GM23338 (cell line): Measurements from ENCODE around the gene RAD54L. TPM values are rescaled to one million over a fixed set of nuclear protein-coding genes. Genes with fewer than 3 reads are reported as not detected.

Experiments used
- ATAC-seq: fragments of 200-7000 bp; cut with Tn5 transposase; 3 replicates; pipeline ENCODE4 v1.9.1; 2020
- DNase-seq: peaks from one replicate; pipeline ENCODE4 v3.0.0-alpha.2; 2015; ENCODE audit warnings: low spot score
- H2AFZ ChIP-seq: fragments of 200-600 bp; sonication (generic); 2 replicates; pipeline ENCODE4 v1.8.0; 2016; ENCODE audit warnings: antibody characterized with exemption, mild to moderate bottlenecking, moderate library complexity
- H3F3A ChIP-seq: fragments of 200-600 bp; sonication (generic); replicated peaks from 2 replicates; pipeline ENCODE4 v1.8.0; 2017; ENCODE audit warnings: antibody characterized with exemption, mixed run types, low read depth
- H3K27ac ChIP-seq: fragments of 200-600 bp; sonication (generic); 2 replicates; pipeline ENCODE4 v1.6.1; 2016; ENCODE audit warnings: low read depth
- H3K27me3 ChIP-seq: fragments of 200-600 bp; sonication (generic); 2 replicates; pipeline ENCODE4 v1.8.0; 2016; ENCODE audit warnings: mild to moderate bottlenecking, mixed run types, moderate library complexity; ENCODE audit not compliant: insufficient read depth
- H3K36me3 ChIP-seq: fragments of 200-600 bp; sonication (generic); 2 replicates; pipeline ENCODE4 v1.8.0; 2016; ENCODE audit warnings: mild to moderate bottlenecking; ENCODE audit not compliant: insufficient read depth
- H3K4me1 ChIP-seq: fragments of 200-600 bp; sonication (generic); 2 replicates; pipeline ENCODE4 v1.8.0; 2016; ENCODE audit warnings: mild to moderate bottlenecking, moderate library complexity; ENCODE audit not compliant: insufficient read depth
- H3K4me2 ChIP-seq: fragments of 200-600 bp; sonication (generic); 2 replicates; pipeline ENCODE4 v1.7.1; 2017; ENCODE audit warnings: mixed run types
- H3K4me3 ChIP-seq: fragments of 200-600 bp; sonication (generic); 2 replicates; pipeline ENCODE4 v1.6.1; 2016; ENCODE audit warnings: mixed run types
- H3K79me2 ChIP-seq: fragments of 200-600 bp; sonication (generic); replicated peaks from 2 replicates; pipeline ENCODE4 v1.8.0; 2017; ENCODE audit warnings: mild to moderate bottlenecking; ENCODE audit not compliant: insufficient read depth
- H3K9me2 ChIP-seq: fragments of 200-600 bp; sonication (generic); 2 replicates; pipeline ENCODE4 v1.8.0; 2017; ENCODE audit not compliant: insufficient read depth
- H4K20me1 ChIP-seq: fragments of 200-600 bp; sonication (generic); replicated peaks from 2 replicates; pipeline ENCODE4 v1.8.0; 2017; ENCODE audit warnings: mild to moderate bottlenecking; ENCODE audit not compliant: insufficient read depth
- H3K27ac Mint-ChIP-seq: 2 replicates; pipeline ENCODE4 v1.8.0; 2020; ENCODE audit warnings: inconsistent platforms, mild to moderate bottlenecking, moderate library complexity, mixed read lengths
- H3K27me3 Mint-ChIP-seq: 3 replicates; pipeline ENCODE4 v1.8.0; 2022; ENCODE audit warnings: low read depth, mild to moderate bottlenecking, moderate library complexity, mixed read lengths, inconsistent platforms; ENCODE audit not compliant: insufficient read depth, poor library complexity
- H3K36me3 Mint-ChIP-seq: 3 replicates; pipeline ENCODE4 v1.8.0; 2021; ENCODE audit warnings: low read depth, mild to moderate bottlenecking, inconsistent platforms, moderate library complexity, mixed read lengths
- H3K4me1 Mint-ChIP-seq: 3 replicates; pipeline ENCODE4 v1.8.0; 2020; ENCODE audit warnings: mild to moderate bottlenecking, inconsistent platforms, mixed read lengths
- H3K4me3 Mint-ChIP-seq: 3 replicates; pipeline ENCODE4 v1.8.0; 2021; ENCODE audit warnings: moderate library complexity, mild to moderate bottlenecking, inconsistent platforms, mixed read lengths
- H3K9me3 Mint-ChIP-seq: 3 replicates; pipeline ENCODE4 v1.8.0; 2020; ENCODE audit warnings: moderate library complexity, mild to moderate bottlenecking, inconsistent platforms, mixed read lengths
- ETS1 ChIP-seq: IDR thresholded peaks from 2 replicates; pipeline ENCODE4 v1.6.1; 2016; ENCODE audit warnings: antibody characterized with exemption
- EZH2 ChIP-seq: fragments of 200-600 bp; sonication (generic); IDR thresholded peaks from one replicate; pipeline ENCODE4 v1.8.0; 2017; ENCODE audit warnings: antibody characterized with exemption, mild to moderate bottlenecking, low read depth; ENCODE audit not compliant: unreplicated experiment
- EZH2phosphoT487 ChIP-seq: fragments of 200-600 bp; sonication (generic); IDR thresholded peaks from one replicate; pipeline ENCODE4 v1.8.1; 2018; ENCODE audit warnings: antibody characterized with exemption; ENCODE audit not compliant: unreplicated experiment
- JUNB ChIP-seq: IDR thresholded peaks from one replicate; pipeline ENCODE4 v1.6.1; 2016; ENCODE audit warnings: antibody characterized with exemption; ENCODE audit not compliant: unreplicated experiment
- NANOG ChIP-seq: IDR thresholded peaks from 2 replicates; pipeline ENCODE4 v1.6.1; 2016; ENCODE audit warnings: antibody characterized with exemption, borderline replicate concordance
- POLR2AphosphoS5 ChIP-seq: IDR thresholded peaks from 2 replicates; pipeline ENCODE4 v1.6.1; 2016; ENCODE audit warnings: antibody characterized with exemption, low read depth
- REST ChIP-seq: IDR thresholded peaks from one replicate; pipeline ENCODE4 v1.6.1; 2018; ENCODE audit warnings: antibody characterized with exemption; ENCODE audit not compliant: unreplicated experiment
- STAT1 ChIP-seq: IDR thresholded peaks from one replicate; pipeline ENCODE4 v1.6.1; 2016; ENCODE audit warnings: antibody characterized with exemption; ENCODE audit not compliant: unreplicated experiment
- ZNF114 ChIP-seq: fragments of 250-450 bp; sonication (Bioruptor Pico); IDR thresholded peaks from 2 replicates; pipeline ENCODE4 v1.5.0; 2020; ENCODE audit warnings: mild to moderate bottlenecking, moderate library complexity
- ZNF331 ChIP-seq: fragments of 250-450 bp; sonication (Bioruptor Pico); IDR thresholded peaks from 2 replicates; pipeline ENCODE4 v1.5.0; 2020; ENCODE audit warnings: low read depth, mild to moderate bottlenecking, moderate library complexity
- ZNF462 ChIP-seq: fragments of 250-450 bp; sonication (Bioruptor Pico); IDR thresholded peaks from 2 replicates; pipeline ENCODE4 v1.5.0; 2020; ENCODE audit warnings: mild to moderate bottlenecking, moderate library complexity
- polyA plus RNA-seq: library from polyadenylated mRNA; unstranded; fragments of >200 nt; fragmentation: Nextera tagmentation; extraction: Ambion mirVana; gene quantifications from 2 replicates; pipeline ENCODE4 v1.2.1, GENCODE V29; 2016
- total RNA-seq: library from RNA; depleted of rRNA; stranded (reverse); fragments of >200 nt; shearing (Covaris generic); gene quantifications from 2 replicates; pipeline ENCODE4 v1.2.3, GENCODE V29; 2014
- TF ChIP-seq, protein P1 (sequence below), 2 experiments: fragments of 200-600 bp in 1 of 2; sonication (generic) in 1 of 2; conservative IDR thresholded peaks; 2 replicates each; pipeline versions ENCODE4 v1.5.1 to v1.6.1; 2016 to 2017; ENCODE audit warnings: antibody characterized with exemption in 2 of 2, low read depth in 2 of 2, mild to moderate bottlenecking in 2 of 2, moderate library complexity in 1 of 2

RAD54L gene
- total and polyA plus RNA-seq, 2 experiments from 2014 or later, result 26.4 to 48.1 TPM

DNA sequence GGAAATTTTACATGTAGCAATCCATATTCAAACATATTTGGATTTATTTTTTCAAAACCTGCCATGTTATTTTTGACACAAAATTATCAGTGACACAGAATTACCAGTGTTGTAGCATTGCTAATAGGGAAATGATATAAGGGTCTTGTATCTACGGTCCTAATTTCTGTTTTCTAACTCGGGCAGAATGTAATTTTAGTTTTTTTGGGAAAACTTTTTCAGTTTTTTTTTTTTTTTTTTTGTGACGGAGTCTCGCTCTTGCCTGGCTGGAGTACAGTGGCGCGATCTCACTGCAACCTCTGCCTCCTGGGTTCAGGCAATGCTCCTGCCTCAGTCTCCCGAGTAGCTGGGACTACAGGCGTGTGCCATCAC is 58.6 kb downstream of the RAD54L start (continued):
- no peak for TF ChIP-seq EZH2

DNA sequence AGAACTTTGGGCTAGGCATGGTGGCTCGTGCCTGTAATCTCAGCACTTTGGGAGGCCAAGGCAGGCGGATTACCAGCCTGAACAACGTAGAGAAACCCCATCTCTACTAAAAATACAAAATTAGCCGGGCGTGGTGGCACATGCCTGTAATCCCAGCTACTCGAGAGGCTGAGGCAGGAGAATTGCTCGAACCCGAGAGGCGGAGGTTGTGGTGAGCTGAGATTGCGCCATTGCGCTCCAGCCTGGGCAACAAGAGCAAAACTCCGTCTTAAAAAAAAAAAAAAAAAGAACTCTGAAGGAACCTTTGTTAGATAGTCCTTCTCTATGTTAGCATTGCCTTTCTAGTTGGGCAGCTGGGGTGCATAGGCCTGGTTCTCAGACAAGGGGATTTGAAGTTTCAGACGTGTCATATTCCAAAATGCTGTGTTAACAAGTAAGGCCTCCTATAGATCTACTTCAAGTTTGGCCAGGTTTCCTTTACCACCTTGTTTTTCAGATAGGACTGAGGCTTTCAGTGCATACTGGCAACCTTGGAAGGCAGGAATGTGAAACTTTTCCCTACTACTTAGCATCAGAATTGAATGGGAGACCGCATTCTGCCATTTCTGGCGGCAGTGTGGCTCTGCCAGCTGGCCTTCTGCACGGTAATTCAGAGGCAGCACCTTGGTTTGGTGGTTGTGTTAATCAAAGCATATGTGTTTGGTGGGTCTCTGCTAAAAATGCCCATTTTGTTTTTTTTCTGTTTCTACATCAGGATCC is 62.0 kb downstream of the RAD54L start:
- Mint-ChIP-seq H3K27me3 (peaks cover 9% of the 10 kb centered on the region), H3K4me1 (peaks cover 33% of the 10 kb centered on the region), H3K4me3 (no peak overlapping the region), H3K9me3 (no peaks in the 10 kb centered on the region), H3K36me3 (peaks cover 89% of the 10 kb centered on the region), H3K27ac (peak overlapping the region; percentile 80)
- Histone ChIP-seq H3K27ac (peak overlapping the region; percentile 93), H3K27me3 (no peaks in the 10 kb centered on the region), H3K4me1 (peaks cover 39% of the 10 kb centered on the region), H3F3A (peaks cover 39% of the 10 kb centered on the region), H3K9me2 (no peaks in the 10 kb centered on the region), H3K4me2 (peak overlapping the region; percentile 29; the same call in 1 of the 2 replicates), H2AFZ (no peak overlapping the region), H3K4me3 (no peak overlapping the region), H4K20me1 (peaks cover 62% of the 10 kb centered on the region), H3K79me2 (peaks cover 60% of the 10 kb centered on the region), H3K36me3 (peaks cover 59% of the 10 kb centered on the region)
- ATAC-seq, result peak; percentile 51
- peak; percentile 39 for DNase-seq
- TF ChIP-seq EZH2phosphoT487, result no peak
- TF ChIP-seq REST, result no peak
- TF ChIP-seq POLR2AphosphoS5, result no peak
- TF ChIP-seq, protein P1, sequence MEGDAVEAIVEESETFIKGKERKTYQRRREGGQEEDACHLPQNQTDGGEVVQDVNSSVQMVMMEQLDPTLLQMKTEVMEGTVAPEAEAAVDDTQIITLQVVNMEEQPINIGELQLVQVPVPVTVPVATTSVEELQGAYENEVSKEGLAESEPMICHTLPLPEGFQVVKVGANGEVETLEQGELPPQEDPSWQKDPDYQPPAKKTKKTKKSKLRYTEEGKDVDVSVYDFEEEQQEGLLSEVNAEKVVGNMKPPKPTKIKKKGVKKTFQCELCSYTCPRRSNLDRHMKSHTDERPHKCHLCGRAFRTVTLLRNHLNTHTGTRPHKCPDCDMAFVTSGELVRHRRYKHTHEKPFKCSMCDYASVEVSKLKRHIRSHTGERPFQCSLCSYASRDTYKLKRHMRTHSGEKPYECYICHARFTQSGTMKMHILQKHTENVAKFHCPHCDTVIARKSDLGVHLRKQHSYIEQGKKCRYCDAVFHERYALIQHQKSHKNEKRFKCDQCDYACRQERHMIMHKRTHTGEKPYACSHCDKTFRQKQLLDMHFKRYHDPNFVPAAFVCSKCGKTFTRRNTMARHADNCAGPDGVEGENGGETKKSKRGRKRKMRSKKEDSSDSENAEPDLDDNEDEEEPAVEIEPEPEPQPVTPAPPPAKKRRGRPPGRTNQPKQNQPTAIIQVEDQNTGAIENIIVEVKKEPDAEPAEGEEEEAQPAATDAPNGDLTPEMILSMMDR (conservative IDR thresholded peaks at IDR 0.05; ENCODE audit: low read depth in 2 of 2), result no peak
- no peak for TF ChIP-seq ETS1
- TF ChIP-seq JUNB, result no peak
- TF ChIP-seq EZH2, result no peak
- TF ChIP-seq NANOG, result no peak
- no peak for TF ChIP-seq ZNF331 (CRISPR knock-in tag)
- TF ChIP-seq STAT1, result no peak
- TF ChIP-seq ZNF114, result no peak
- no peak for TF ChIP-seq ZNF462 (CRISPR knock-in tag)
